ENCODE results near the gene TRDMT1. TPM values are rescaled to one million over a fixed set of nuclear protein-coding genes. Genes with fewer than 3 reads are reported as not detected.

Gene TRDMT1
- polyA plus RNA-seq, 1 experiment = 2.4 TPM

DNA sequence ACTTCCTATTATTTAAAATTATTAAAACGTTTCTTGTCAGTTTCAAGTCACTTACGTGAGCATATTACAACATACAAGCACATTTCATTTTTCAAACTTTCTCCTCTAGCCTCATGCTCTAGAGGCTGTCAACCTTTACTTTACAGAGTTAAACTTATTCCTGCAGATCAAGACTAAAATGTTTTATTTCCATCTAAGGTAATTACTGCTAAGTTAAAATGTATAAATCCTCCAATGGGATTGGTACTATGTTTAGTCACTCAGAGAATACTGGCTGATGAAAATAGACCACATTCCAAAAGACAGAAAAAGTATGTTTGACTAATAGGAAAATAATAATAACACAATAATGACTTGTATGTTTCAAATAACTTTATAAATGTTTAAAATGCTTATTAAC, 8.4 kb upstream of the TRDMT1 start:
- H3K4me3 ChIP-seq (ENCODE audit: low read depth, low read length) = no peak overlapping the region; the same call in 1 of the 2 replicates
- DNase-seq (ENCODE audit: low read depth) = no peak
- POLR2A ChIA-PET = no interaction called here
- TF ChIP-seq, protein P1, sequence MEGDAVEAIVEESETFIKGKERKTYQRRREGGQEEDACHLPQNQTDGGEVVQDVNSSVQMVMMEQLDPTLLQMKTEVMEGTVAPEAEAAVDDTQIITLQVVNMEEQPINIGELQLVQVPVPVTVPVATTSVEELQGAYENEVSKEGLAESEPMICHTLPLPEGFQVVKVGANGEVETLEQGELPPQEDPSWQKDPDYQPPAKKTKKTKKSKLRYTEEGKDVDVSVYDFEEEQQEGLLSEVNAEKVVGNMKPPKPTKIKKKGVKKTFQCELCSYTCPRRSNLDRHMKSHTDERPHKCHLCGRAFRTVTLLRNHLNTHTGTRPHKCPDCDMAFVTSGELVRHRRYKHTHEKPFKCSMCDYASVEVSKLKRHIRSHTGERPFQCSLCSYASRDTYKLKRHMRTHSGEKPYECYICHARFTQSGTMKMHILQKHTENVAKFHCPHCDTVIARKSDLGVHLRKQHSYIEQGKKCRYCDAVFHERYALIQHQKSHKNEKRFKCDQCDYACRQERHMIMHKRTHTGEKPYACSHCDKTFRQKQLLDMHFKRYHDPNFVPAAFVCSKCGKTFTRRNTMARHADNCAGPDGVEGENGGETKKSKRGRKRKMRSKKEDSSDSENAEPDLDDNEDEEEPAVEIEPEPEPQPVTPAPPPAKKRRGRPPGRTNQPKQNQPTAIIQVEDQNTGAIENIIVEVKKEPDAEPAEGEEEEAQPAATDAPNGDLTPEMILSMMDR (IDR thresholded peaks at IDR 0.05; ENCODE audit: insufficient read depth, low read depth, low read length) = no peak
- CTCF ChIA-PET = interaction anchor here (1.2 kb wide), 1 partner anchor 127 kb away, joined by 3 read pairs; no protein-coding TSS in a partner anchor
- H3K27me3 ChIP-seq (ENCODE audit: control insufficient read depth, insufficient read depth, low read length) = no peaks in the 10 kb centered on the region
- H3K36me3 ChIP-seq (ENCODE audit: control insufficient read depth, insufficient read depth, low read length) = no peaks in the 10 kb centered on the region

DNA sequence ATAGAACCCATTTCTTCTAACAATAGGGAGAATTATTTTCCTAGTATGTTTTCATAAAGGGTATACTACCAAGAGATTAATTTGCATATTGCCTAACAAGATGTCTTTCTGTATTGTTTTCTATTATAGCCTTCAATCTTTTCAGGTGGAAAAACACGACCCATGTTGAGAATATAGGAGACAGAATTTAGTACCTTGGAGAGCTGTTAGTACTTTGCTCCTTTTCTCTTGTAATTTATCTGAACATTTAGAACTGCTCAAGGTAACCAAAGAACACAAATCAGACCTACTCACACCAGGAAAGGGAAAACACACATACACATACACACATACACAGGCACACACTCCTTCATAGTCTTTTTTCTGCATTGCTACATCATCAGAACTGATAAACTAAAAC, 7.8 kb upstream of the TRDMT1 start:
- POLR2A ChIA-PET = no interaction called here
- TF ChIP-seq, protein P1 (IDR thresholded peaks at IDR 0.05; ENCODE audit: insufficient read depth, low read depth, low read length) = no peak
- CTCF ChIA-PET = interaction anchor here (0.6 to 1.2 kb wide), 2 partner anchors 126 to 147 kb away, joined by 3 read pairs; no protein-coding TSS in a partner anchor
- H3K27me3 ChIP-seq (ENCODE audit: control insufficient read depth, insufficient read depth, low read length) = no peaks in the 10 kb centered on the region
- no peak overlapping the region for H3K4me3 ChIP-seq (ENCODE audit: low read depth, low read length)
- DNase-seq (ENCODE audit: low read depth) = no peak
- H3K36me3 ChIP-seq (ENCODE audit: control insufficient read depth, insufficient read depth, low read length) = no peaks in the 10 kb centered on the region

GRCh38 chr10:17208476-17208875, 7.0 kb upstream of the TRDMT1 start:
- ChIA-PET CTCF (interaction anchor here (1.2 kb wide), 1 partner anchor 126 kb away, joined by 3 read pairs; no protein-coding TSS in a partner anchor), POLR2A (no interaction called here)
- DNase-seq (ENCODE audit: low read depth) = no peak
- Histone ChIP-seq H3K27me3 (ENCODE audit: control insufficient read depth, insufficient read depth, low read length) (no peaks in the 10 kb centered on the region), H3K36me3 (ENCODE audit: control insufficient read depth, insufficient read depth, low read length) (no peaks in the 10 kb centered on the region), H3K4me3 (ENCODE audit: low read depth, low read length) (no peak overlapping the region)
- TF ChIP-seq, protein P1 (IDR thresholded peaks at IDR 0.05; ENCODE audit: insufficient read depth, low read depth, low read length) = no peak

DNA sequence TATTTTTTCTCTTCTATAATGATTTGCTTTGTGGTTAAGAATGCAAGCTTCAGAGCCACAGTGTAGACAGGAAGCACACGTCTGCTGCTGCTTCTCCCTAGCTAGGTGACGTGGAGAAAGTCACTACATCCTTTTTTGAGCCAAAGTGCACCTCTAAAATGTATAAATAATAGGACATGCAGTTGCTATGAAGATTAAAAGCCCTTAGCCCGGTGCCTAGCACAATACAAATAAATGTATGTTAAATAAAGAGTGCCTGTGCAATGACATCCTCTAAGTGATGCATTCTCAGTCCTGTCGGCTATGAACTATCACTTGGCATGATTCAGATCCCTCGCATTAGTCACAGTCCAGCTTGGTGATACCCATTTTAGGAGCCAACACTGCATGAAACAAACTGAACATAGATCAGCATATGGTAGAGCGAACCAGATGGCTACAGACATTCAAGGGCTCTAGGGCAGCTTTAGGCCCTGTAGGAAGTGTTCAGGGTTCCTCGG, 4.8 kb upstream of the TRDMT1 start:
- no peak for DNase-seq (ENCODE audit: low read depth)

GRCh38 chr10:17203416-17203815, 1.9 kb upstream of the TRDMT1 start:
- ChIA-PET POLR2A (no interaction called here), CTCF (no interaction called here)
- Histone ChIP-seq H3K36me3 (ENCODE audit: control insufficient read depth, insufficient read depth, low read length) (no peaks in the 10 kb centered on the region), H3K27me3 (ENCODE audit: control insufficient read depth, insufficient read depth, low read length) (no peaks in the 10 kb centered on the region), H3K4me3 (ENCODE audit: low read depth, low read length) (no peak overlapping the region)
- DNase-seq (ENCODE audit: low read depth) = no peak
- TF ChIP-seq, protein P1 (IDR thresholded peaks at IDR 0.05; ENCODE audit: insufficient read depth, low read depth, low read length) = no peak

More for the DNA sequence above, 4.8 kb upstream of the TRDMT1 start:
- Histone ChIP-seq H3K27me3 (ENCODE audit: control insufficient read depth, insufficient read depth, low read length) (no peaks in the 10 kb centered on the region), H3K36me3 (ENCODE audit: control insufficient read depth, insufficient read depth, low read length) (no peaks in the 10 kb centered on the region), H3K4me3 (ENCODE audit: low read depth, low read length) (no peak overlapping the region)
- CTCF ChIA-PET = interaction anchor here (1.1 to 1.2 kb wide), 2 partner anchors 20 to 24 kb away, joined by 4 read pairs; no protein-coding TSS in a partner anchor
- TF ChIP-seq, protein P1 (IDR thresholded peaks at IDR 0.05; ENCODE audit: insufficient read depth, low read depth, low read length) = no peak
- POLR2A ChIA-PET = no interaction called here
